Muscle layer of colon (tissue), 2 donors: ENCODE data around the gene CUX1.
A peak's percentile ranks its signal among the peaks of the same experiment; 100 is the strongest.

Experiments used
- H3K27ac ChIP-seq: one replicate; pipeline ENCODE4 v1.7.0; 2013; ENCODE audit warnings: low read depth, mild to moderate bottlenecking, low read length, moderate library complexity
- H3K27me3 ChIP-seq, 2 donors: one replicate each; pipeline ENCODE4 v1.7.0; 2013; ENCODE audit warnings: low read length in 2 of 2, mild to moderate bottlenecking in 2 of 2; ENCODE audit not compliant: insufficient read depth in 2 of 2, control insufficient read depth in 1 of 2
- H3K36me3 ChIP-seq: one replicate; pipeline ENCODE4 v1.7.0; 2013; ENCODE audit warnings: mild to moderate bottlenecking, low read length; ENCODE audit not compliant: insufficient read depth
- H3K4me1 ChIP-seq: one replicate; pipeline ENCODE4 v1.7.0; 2013; ENCODE audit warnings: mild to moderate bottlenecking, low read length; ENCODE audit not compliant: insufficient read depth
- H3K4me3 ChIP-seq, 2 donors: one replicate each; pipeline ENCODE4 v1.7.0; 2013; ENCODE audit warnings: low read length in 2 of 2, low read depth in 1 of 2, mild to moderate bottlenecking in 1 of 2, moderate library complexity in 1 of 2
- H3K9ac ChIP-seq: one replicate; pipeline ENCODE4 v1.7.0; 2013; ENCODE audit warnings: low read length
- H3K9me3 ChIP-seq: one replicate; pipeline ENCODE4 v1.7.0; 2013; ENCODE audit warnings: mild to moderate bottlenecking, low read length
- donor health status: abdominal sarcoma.
- donor health status: Adenocarcinoma of cecum.

CUX1 gene, protein sequence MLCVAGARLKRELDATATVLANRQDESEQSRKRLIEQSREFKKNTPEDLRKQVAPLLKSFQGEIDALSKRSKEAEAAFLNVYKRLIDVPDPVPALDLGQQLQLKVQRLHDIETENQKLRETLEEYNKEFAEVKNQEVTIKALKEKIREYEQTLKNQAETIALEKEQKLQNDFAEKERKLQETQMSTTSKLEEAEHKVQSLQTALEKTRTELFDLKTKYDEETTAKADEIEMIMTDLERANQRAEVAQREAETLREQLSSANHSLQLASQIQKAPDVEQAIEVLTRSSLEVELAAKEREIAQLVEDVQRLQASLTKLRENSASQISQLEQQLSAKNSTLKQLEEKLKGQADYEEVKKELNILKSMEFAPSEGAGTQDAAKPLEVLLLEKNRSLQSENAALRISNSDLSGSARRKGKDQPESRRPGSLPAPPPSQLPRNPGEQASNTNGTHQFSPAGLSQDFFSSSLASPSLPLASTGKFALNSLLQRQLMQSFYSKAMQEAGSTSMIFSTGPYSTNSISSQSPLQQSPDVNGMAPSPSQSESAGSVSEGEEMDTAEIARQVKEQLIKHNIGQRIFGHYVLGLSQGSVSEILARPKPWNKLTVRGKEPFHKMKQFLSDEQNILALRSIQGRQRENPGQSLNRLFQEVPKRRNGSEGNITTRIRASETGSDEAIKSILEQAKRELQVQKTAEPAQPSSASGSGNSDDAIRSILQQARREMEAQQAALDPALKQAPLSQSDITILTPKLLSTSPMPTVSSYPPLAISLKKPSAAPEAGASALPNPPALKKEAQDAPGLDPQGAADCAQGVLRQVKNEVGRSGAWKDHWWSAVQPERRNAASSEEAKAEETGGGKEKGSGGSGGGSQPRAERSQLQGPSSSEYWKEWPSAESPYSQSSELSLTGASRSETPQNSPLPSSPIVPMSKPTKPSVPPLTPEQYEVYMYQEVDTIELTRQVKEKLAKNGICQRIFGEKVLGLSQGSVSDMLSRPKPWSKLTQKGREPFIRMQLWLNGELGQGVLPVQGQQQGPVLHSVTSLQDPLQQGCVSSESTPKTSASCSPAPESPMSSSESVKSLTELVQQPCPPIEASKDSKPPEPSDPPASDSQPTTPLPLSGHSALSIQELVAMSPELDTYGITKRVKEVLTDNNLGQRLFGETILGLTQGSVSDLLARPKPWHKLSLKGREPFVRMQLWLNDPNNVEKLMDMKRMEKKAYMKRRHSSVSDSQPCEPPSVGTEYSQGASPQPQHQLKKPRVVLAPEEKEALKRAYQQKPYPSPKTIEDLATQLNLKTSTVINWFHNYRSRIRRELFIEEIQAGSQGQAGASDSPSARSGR (N-terminal part only)

DNA sequence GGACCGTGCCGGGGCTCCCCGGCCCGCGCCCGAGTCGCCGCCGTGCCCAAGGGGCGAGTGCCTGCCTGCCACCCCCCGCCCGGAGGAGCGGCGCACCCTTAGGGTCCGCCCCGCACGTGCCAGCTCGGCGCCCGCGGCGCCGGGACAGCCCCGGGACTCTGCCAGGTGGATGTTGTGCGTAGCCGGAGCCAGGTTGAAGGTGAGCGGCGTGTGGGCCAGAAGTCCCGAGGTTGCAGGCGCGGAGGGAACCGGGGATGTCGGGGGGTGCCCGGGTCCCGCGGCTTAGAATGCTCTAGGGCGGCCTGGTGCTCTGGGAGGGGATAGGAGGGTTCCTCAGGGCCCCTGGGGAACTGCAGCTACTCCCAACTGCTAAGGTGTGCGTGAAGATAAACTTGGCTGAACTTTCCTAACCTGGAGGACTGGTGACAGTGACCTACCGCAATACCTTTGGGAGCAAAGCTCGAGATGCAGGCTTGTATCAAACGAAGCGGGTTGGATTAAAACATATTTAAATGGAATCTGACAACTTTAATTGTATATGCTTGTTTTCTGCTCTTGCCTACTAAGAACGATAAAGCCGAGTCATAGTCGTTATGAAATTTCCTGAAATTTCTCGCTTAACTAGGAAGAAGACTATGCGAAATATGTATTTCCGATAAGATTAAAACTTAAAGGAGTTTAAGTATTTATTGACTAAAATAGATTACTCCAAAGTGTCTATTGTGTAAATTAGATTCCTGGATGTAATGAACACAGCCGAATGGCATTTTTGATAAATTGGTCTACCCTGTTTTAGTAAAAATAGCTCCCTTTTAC is at the start of gene CUX1:
Gene CUX1 (plus strand): TSS at position 156 of the 816 bp plus-strand sequence. CDS start 14 bp downstream, at position 170.
- H3K4me1 ChIP-seq, result peaks cover 30% of the 10 kb centered on the region

DNA sequence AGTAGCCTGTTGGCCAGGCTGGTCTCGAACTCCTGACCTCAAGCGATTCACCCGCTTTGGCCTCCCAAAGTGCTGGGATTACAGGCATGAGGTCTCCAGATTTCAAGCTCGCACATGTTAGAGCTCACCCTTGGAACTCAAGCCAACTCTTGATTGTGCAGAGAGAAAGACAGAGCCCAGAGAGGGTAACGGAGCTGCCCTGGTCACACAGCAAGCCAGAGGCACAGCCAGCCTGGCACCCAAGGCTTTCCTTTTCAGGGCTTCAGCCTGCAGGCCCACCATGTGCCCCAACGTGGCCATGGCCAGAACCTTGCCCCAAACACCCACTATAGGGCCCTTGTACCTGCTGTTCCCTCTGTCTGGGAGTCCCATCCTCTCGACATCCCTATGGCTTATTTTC is 49.1 kb upstream of the CUX1 start:
- no peak overlapping the region for H3K4me3 ChIP-seq
- H3K4me1 ChIP-seq, result no peaks in the 10 kb centered on the region
- no peak overlapping the region for H3K9ac ChIP-seq
- H3K36me3 ChIP-seq, result no peaks in the 10 kb centered on the region
- no peaks in the 10 kb centered on the region for H3K27me3 ChIP-seq
- no peak overlapping the region for H3K27ac ChIP-seq
- H3K9me3 ChIP-seq, result no peaks in the 10 kb centered on the region

More for the DNA sequence above, at the start of gene CUX1:
- Histone ChIP-seq H3K27me3 (no peaks in the 10 kb centered on the region), H3K4me3 (peak within 1 kb of the TSS; percentile 57 to 59), H3K36me3 (no peaks in the 10 kb centered on the region), H3K9me3 (no peaks in the 10 kb centered on the region), H3K27ac (peak within 1 kb of the TSS; percentile 59), H3K9ac (no peak within 1 kb of the TSS)

DNA sequence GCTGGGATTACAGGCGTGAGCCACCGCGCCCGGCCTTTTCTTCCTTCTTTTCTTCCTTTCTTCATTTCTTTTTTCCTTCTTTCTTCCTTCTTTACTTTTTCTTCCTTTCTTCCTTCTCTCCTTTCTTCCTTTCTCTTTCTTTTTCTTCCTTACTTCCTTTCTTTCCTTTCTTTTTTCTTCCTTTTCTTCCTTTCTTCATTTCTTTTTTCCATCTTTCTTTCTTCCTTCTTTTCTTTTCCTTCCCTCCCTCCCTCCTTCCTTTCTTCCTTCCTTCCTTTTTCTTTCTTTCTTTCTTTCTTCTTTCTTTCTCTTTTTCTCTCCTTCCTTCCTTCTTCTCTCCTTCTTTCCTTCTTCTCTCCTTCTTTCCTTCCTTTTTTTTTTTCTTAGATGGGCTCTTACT is 47.0 kb upstream of the CUX1 start:
- Histone ChIP-seq H3K27me3 (no peaks in the 10 kb centered on the region), H3K9ac (no peak overlapping the region), H3K9me3 (no peaks in the 10 kb centered on the region), H3K36me3 (no peaks in the 10 kb centered on the region), H3K4me1 (no peaks in the 10 kb centered on the region), H3K4me3 (no peak overlapping the region), H3K27ac (no peak overlapping the region)

DNA sequence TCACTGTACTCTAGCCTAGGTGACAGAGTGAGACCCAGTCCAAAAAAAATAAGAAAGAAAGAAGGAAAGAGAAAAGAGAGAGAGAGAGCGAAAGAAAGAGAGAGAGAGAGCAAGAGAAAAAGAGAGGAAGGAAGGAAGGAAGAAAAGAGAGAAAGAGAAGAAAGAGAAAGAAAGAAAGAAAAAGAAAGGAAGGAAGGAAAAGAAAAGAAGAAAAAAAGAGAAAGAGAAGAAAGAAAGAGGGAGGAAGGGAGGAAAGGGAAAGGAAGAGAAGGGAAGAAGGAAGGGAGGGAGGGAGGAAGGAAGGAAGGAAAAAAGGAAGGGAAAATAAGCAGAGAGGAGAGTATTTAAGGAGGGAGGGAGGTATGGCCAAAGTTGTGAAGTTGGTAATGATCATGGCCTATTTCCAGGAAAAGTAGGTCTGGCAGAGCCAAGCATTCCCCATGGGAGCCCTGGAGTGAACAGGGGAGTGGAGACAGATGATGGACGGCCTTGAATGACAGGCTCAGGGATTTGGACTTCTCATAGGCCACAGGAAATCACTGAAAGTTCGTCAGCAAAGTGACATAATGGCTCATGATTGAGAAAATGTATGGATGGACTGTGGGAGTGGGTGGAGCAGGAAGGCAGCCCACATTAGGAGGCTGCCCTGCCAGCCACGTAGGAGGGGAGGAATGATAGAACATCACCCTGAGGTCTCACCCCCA is 44.8 kb upstream of the CUX1 start:
- Histone ChIP-seq H3K9me3 (no peaks in the 10 kb centered on the region), H3K9ac (no peak overlapping the region), H3K27me3 (no peaks in the 10 kb centered on the region), H3K4me3 (no peak overlapping the region), H3K36me3 (no peaks in the 10 kb centered on the region), H3K27ac (no peak overlapping the region), H3K4me1 (no peaks in the 10 kb centered on the region)

DNA sequence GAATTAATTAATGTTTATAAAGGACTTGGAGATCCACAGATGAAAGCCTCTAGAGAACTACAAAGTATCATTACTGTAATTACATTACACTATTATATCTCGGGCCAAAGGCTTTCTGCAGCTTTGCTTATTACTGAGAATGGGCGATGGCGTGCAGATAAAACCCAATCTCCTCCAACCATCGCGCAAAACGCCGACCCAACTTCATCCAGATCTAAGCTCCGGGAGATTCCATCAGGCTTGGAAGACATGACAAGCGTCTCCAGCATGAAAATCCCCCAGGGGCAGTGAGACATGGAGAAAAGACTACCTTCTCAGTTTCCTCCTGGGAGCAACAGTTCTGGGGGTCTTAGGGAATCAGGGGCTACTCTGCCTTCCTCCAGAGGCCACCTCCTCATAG is 42.2 kb upstream of the CUX1 start:
- no peak overlapping the region for H3K4me3 ChIP-seq

DNA sequence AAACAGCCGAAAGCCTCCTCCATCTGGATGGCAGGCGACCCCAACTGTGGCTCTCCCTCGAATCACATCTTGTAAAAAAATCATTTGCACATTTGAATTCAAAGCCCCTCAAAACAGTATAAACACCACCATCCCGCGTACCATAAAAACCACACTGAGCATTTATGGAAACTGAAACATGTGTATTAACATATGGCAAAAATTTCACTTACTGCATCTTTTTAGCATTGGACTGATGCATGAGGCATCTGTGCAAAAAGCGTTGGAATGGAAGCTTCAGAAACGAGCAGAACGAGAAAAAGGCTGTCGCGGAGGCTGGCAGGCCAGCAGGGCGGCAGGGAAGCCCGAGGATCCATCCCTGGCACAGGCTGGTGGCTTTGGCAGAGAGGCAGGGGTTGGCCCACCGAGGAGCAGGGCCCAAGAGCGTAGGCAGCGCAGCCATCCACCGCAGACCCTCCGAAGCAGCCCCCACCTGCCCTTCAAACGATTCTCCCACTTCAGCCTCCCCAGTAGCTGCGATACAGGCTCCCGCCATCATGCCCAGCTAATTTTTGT is 39.3 kb upstream of the CUX1 start:
- Histone ChIP-seq H3K9me3 (no peaks in the 10 kb centered on the region), H3K4me3 (no peak overlapping the region), H3K36me3 (no peaks in the 10 kb centered on the region), H3K4me1 (no peaks in the 10 kb centered on the region), H3K9ac (no peak overlapping the region), H3K27me3 (no peaks in the 10 kb centered on the region), H3K27ac (no peak overlapping the region)

More for the DNA sequence above, 42.2 kb upstream of the CUX1 start:
- no peak overlapping the region for H3K9ac ChIP-seq
- H3K36me3 ChIP-seq, result no peaks in the 10 kb centered on the region
- no peak overlapping the region for H3K27ac ChIP-seq
- no peaks in the 10 kb centered on the region for H3K9me3 ChIP-seq
- no peaks in the 10 kb centered on the region for H3K4me1 ChIP-seq
- no peaks in the 10 kb centered on the region for H3K27me3 ChIP-seq

DNA sequence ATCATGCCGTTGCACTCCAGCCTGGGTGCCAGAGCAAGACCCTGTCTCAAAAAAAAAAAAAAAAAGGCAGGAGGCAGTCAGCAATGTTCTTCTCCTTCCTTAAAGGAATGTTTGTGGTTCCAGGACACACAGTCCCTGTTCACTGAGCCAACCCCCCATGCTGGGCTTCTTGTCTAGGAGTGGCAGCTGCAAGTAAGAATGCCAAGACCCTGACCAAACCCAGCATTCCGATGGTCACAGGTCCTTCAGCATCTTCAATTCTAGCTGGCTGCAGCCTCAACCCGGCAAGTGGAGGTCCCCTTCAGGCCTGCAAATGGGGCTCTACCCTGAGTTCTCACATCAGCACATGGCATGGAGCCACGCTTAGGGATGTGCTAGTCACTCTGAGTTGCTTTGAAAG is 38.2 kb upstream of the CUX1 start:
- Histone ChIP-seq H3K9me3 (no peaks in the 10 kb centered on the region), H3K27ac (no peak overlapping the region), H3K9ac (no peak overlapping the region), H3K4me1 (peaks cover 2% of the 10 kb centered on the region), H3K36me3 (no peaks in the 10 kb centered on the region), H3K27me3 (no peaks in the 10 kb centered on the region), H3K4me3 (no peak overlapping the region)

DNA sequence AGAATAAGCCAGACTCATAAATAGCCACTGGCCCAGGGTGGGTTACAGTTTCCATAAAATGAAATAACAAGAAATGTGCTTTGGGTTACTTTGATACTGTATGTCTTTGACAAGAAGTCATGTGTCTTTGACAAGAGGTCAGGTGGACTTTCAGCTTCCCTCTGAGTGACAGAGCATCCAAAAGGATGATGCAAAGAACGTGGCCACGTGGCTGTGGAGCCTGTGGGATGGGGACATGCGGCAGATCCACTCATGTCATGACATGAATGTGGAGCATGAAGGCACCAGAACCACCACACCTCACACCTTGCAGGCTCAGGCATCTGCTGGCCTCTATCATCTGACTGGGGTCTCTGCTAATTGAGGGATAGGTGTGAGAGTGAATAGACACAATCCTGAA is 37.1 kb upstream of the CUX1 start:
- H3K27me3 ChIP-seq, result no peaks in the 10 kb centered on the region
- H3K9ac ChIP-seq, result no peak overlapping the region

DNA sequence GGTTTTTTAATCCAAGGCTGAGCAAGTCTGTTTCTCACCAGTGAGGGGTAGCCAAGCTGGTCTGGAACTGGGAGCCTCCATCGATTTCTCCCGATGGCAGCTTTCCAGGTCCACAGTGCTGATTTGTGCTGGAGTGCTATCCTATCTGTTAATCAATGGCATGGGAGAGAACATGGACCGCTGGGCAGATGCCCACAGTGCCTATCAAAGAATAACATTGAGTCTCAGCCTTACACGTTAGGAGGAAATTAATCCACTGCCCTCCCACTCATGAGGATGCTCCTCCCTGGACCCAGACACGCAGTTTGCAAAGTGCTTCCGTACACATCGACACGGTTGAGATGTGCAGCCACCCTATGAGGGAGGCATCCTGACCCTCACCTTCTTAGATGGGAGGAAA is 36.0 kb upstream of the CUX1 start:
- H3K4me1 ChIP-seq, result peaks cover 15% of the 10 kb centered on the region
- no peak overlapping the region for H3K9ac ChIP-seq
- no peaks in the 10 kb centered on the region for H3K27me3 ChIP-seq
- no peaks in the 10 kb centered on the region for H3K36me3 ChIP-seq
- no peaks in the 10 kb centered on the region for H3K9me3 ChIP-seq
- no peak overlapping the region for H3K4me3 ChIP-seq
- H3K27ac ChIP-seq, result no peak overlapping the region

More for the DNA sequence above, 37.1 kb upstream of the CUX1 start:
- H3K4me1 ChIP-seq, result peaks cover 12% of the 10 kb centered on the region
- no peak overlapping the region for H3K4me3 ChIP-seq
- no peak overlapping the region for H3K27ac ChIP-seq
- H3K9me3 ChIP-seq, result no peaks in the 10 kb centered on the region
- H3K36me3 ChIP-seq, result no peaks in the 10 kb centered on the region

DNA sequence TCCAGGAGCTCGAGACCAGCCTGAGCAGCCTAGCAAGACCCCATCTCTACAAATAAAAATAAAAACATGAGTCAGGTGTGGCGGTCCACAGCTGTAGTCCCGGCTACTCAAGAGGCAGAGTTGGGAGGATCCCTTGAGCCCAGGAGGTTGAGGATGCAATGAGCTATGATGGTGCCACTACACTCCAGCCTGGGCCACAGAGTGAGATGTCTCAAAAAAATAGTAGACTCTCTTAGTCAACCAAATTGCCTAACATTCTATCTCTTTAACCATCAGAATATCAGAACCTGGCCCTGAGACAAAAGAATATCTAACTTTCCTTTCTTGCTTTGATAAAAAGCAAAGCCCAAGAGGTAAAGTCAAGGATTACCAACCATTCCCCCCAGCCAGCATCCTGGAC is 35.0 kb upstream of the CUX1 start:
- no peak overlapping the region for H3K27ac ChIP-seq
- no peak overlapping the region for H3K4me3 ChIP-seq
- H3K9ac ChIP-seq, result no peak overlapping the region
- no peaks in the 10 kb centered on the region for H3K27me3 ChIP-seq
- no peaks in the 10 kb centered on the region for H3K9me3 ChIP-seq
- peaks cover 15% of the 10 kb centered on the region for H3K4me1 ChIP-seq
- no peaks in the 10 kb centered on the region for H3K36me3 ChIP-seq
